NCI-H2227 treated with DMSO at 0.1 percent for 48 hours (cell line): ENCODE results near the gene LAD1.

Source experiments
- DNase-seq: peaks from one replicate; lab custom pipeline; 2025; lab: John Stamatoyannopoulos, UW

Gene LAD1

DNA sequence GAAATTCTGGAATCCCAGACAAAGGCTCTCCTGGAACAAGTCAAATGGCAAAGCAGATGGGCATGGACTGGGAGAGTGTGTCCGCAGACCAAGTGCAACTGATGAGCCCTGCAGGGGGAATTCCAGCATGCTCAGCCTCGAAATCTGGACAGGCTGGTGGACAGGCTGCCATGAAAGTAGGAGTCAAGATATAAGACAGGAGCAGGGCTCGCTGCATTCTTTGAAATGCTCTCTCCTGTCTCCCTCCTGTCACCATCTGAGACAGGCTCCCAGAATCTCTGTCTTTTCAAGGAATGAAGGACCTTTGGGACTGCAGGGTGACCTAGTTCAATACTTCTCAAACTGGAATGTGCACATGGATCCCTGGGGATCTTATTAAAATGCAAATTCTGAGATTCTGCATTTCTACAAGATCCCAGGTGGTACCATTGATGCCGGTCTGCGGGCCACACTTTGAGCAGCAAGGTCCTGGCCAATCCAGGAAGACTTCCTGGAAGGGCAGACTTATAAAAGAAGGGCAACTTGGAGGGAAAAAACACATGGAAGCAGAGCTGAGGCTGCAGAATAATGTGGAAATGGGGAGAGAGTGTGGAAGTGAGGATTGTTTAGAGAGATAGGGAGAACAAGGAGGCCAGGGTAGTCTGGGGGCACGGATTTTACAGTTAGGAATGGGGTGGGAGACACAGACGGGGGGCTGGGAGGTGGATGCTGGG is 51.5 kb downstream of the LAD1 start:
- no peak for DNase-seq

DNA sequence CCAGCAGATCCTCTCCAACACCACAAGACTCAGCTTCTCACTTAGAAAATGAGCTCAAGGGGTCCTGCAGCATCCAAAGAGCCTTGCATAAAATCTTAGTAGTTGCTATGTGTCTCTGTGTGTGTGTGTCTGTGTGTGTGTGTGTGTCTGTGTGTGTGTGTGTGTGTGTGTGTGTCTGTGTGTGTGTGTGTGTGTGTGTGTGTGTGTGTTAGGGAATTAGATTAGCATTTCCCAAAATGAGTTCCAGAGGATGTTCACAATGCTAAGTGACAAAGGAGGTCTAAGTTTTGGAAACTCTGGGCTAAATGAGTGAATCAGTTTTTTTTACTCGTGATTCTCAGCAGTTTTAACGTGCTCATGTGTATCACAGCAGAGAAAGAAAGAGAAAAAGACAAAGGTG is 52.1 kb downstream of the LAD1 start:
- DNase-seq: no peak

GRCh38 chr1:201346337-201346939 is 52.7 kb downstream of the LAD1 start:
- peak; percentile 2 for DNase-seq

- DNase-seq: no peak
Measured at GRCh38 chr1:201345081-201345355, 54.1 kb downstream of the LAD1 start.

DNA sequence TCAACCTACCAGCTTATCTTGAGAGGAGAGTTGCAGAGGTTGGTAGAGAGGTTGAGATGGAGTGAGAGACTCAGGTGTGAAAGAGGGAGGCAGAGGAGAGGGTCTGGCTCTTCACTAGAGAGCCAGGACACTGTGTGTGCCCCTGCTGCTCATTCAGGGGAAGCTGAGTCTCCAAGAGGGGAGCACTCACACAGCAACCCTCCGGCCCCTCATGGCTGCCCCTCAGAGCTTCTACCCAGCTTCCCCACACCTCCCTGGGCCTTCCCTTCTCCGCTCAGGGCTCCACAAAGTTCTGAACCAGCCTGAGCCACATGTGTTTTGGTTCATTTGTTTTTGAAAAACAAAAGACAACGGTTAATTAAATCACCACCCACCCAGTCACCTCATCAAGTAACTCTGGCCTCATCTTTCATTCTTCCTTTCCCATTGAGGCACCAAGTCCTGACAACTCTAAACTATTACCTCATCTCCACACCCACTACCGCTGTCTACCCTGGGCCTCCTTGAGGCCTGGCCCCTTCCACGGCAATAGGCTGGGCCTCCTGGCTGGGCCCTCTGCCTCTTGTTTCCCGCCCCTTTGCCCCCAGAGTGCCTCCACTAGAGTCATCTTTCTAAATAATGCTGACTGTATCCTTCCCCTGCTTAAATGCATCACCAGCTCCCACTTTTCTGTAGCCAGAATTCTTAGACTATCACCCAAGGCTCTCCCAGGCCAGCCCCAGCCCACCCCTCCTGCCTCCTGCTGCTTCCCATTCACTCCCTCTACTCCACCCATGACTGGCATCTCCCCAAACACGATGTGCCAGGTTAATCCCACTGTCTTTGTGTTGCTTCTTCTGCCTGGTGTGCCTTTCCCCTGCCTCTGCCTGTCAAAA is 54.7 kb downstream of the LAD1 start:
- DNase-seq: no peak

- DNase-seq: no peak
Measured at GRCh38 chr1:201341377-201341776, 57.7 kb downstream of the LAD1 start.

- DNase-seq: no peak
Measured at GRCh38 chr1:201336711-201337450, 62.2 kb downstream of the LAD1 start.

DNA sequence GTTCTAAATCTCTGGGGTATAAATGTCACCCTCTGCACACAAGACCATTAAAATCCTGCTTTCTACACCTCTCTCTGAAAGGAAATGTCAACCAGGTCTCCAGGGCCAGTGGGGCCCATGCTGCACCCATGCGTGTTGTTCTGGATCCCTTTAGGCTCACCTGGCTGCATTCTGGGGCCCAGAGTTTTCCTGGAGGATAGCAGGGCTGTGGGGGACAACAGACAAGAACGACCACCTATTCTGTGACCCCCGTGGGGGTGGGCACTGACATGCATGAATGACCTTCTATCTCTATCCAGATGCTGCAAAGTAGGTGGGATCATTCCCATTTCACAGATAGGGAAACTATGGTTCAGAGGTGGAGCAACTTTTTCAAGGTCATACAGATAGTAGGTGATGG is 63.2 kb downstream of the LAD1 start:
- DNase-seq: no peak

GRCh38 chr1:201335174-201335870 is 63.8 kb downstream of the LAD1 start:
- no peak for DNase-seq

GRCh38 chr1:201334325-201335173 is 64.6 kb downstream of the LAD1 start:
- no peak for DNase-seq

DNA sequence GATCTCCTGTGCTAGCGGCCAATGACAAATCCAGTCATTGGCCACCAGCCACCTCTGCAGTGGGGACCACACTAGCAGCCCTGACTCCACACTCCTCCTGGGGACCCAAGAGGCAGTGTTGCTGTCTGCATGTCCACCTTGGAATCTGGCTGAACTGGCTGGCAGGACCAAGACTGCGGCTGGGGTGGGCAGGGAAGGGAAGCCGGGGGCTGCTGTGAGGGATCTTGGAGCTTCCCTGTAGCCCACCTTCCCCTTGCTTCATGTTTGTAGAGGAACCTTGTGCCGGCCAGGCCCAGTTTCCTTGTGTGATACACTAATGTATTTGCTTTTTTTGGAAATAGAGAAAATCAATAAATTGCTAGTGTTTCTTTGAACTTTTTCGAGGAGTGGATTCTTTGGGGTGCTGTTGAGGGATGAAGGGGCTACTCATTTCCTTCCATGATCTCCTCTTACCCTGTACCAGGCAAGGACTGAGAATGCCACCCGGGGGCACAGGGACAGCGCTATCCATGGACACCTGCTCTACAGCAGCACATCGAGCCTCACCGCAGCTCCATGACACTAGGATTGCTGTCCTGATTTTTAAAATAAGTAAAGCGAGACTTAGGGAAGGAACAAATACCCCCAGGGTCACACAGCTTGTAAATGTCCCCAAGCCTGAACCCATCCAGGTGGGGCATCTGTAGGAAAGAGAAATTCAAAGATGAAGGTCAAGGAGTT is 66.3 kb downstream of the LAD1 start:
- DNase-seq: no peak

DNA sequence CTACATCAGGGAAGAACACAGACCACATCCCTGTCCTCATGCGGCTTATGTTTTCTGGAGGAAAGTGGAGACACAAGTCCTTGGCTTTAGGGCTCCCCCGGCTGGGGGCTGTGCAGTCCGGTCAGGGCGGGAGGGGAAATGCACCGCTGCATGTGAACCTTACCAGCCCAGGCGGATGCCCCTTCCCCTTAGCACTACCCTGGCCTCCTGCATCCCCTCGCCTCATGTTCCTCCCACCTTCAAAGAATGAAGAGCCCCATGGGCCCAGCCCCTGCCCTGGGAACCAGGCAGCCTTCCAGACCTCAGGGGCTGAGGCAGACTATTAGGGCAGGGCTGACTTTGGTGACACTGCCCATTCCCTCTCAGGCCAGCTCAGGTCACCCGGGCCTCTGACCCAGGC is 67.1 kb downstream of the LAD1 start:
- DNase-seq: no peak

DNA sequence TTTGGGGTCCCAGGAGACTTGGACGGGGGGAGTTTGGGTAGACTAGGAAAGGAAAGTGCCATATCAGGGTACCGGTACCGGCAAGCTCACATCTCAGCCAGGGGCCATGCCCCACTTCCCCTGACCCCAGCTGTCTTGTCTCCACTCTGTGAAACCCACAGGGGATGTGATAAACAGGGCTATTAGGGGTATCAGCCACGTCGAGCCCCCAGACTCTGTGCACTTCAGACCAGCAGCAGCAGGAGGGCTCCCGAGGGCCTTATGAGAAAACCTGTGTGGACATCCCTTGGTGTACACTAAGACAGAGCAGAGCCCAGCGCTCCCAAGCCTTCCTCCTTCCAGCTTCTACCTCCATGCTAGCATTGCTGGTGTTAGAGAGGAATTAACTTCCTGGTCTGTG is 68.0 kb downstream of the LAD1 start:
- no peak for DNase-seq
